Keratinocyte (primary cell): ENCODE measurements around the gene TMEM191C. TPM values are rescaled to one million over a fixed set of nuclear protein-coding genes. Genes with fewer than 3 reads are reported as not detected.

Experiments
- DNase-seq: peaks from one replicate; pipeline ENCODE4 v3.0.0-alpha.2; 2011; ENCODE audit warnings: low read depth, missing footprints, low spot score
- FAIRE-seq: peaks from 2 replicates; lab custom pipeline; 2011; peaks lifted over from hg19 to GRCh38; lab: Jason Lieb, UNC
- H2AFZ ChIP-seq: 2 replicates; pipeline ENCODE4 v1.6.0; 2012; ENCODE audit warnings: low read length, control low read depth, inconsistent platforms; ENCODE audit not compliant: control insufficient read depth
- H3K27ac ChIP-seq: 2 replicates; pipeline ENCODE4 v1.5.1; 2011; ENCODE audit warnings: low read length; ENCODE audit not compliant: control insufficient read depth, insufficient read depth
- H3K27me3 ChIP-seq: 3 replicates; pipeline ENCODE4 v1.6.0; 2011; ENCODE audit warnings: low read length; ENCODE audit not compliant: control insufficient read depth, insufficient read depth; ENCODE audit errors: extremely low read depth
- H3K36me3 ChIP-seq, 2 experiments: 2 replicates in 1 of 2; 3 replicates in 1 of 2; pipeline ENCODE4 v1.5.1; 2011; ENCODE audit warnings: low read length in 2 of 2, mild to moderate bottlenecking in 1 of 2; ENCODE audit not compliant: control insufficient read depth in 2 of 2, insufficient read depth in 2 of 2; ENCODE audit errors: extremely low read depth in 1 of 2
- H3K4me1 ChIP-seq: 3 replicates; pipeline ENCODE4 v1.5.1; 2011; ENCODE audit warnings: low read length; ENCODE audit not compliant: control insufficient read depth, insufficient read depth; ENCODE audit errors: extremely low read depth
- H3K4me2 ChIP-seq: 3 replicates; pipeline ENCODE4 v1.6.0; 2011; ENCODE audit warnings: low read depth, low read length; ENCODE audit not compliant: control insufficient read depth, insufficient read depth; ENCODE audit errors: extremely low read depth
- H3K4me3 ChIP-seq, 3 experiments: fragments of 200-600 bp in 1 of 3; sonication (generic) in 1 of 3; 2 replicates in 2 of 3; 3 replicates in 1 of 3; pipeline ENCODE4 v1.5.1; 2011 to 2016; ENCODE audit warnings: low read length in 3 of 3, mild to moderate bottlenecking in 3 of 3, control low read depth in 2 of 3, inconsistent platforms in 1 of 3, low read depth in 1 of 3, mixed read lengths in 1 of 3, mixed run types in 1 of 3, moderate library complexity in 1 of 3; ENCODE audit not compliant: control insufficient read depth in 2 of 3, insufficient read depth in 2 of 3; ENCODE audit errors: extremely low read depth in 1 of 3
- H3K79me2 ChIP-seq: 2 replicates; pipeline ENCODE4 v1.6.0; 2012; ENCODE audit warnings: low read length; ENCODE audit not compliant: control insufficient read depth, insufficient read depth
- H3K9ac ChIP-seq: 3 replicates; pipeline ENCODE4 v1.6.0; 2011; ENCODE audit warnings: low read length; ENCODE audit not compliant: control insufficient read depth, insufficient read depth; ENCODE audit errors: extremely low read depth
- H3K9me1 ChIP-seq: 3 replicates; pipeline ENCODE4 v1.6.0; 2011; ENCODE audit warnings: low read length; ENCODE audit not compliant: control insufficient read depth, insufficient read depth; ENCODE audit errors: extremely low read depth
- H3K9me3 ChIP-seq: 2 replicates; pipeline ENCODE4 v1.5.1; 2012; ENCODE audit warnings: low read depth, low read length; ENCODE audit not compliant: control insufficient read depth
- H4K20me1 ChIP-seq: 3 replicates; pipeline ENCODE4 v1.6.0; 2011; ENCODE audit warnings: low read length; ENCODE audit not compliant: control insufficient read depth, insufficient read depth; ENCODE audit errors: extremely low read depth
- EZH2 ChIP-seq: IDR thresholded peaks from one replicate; pipeline ENCODE4 v1.6.1; 2012; ENCODE audit warnings: inconsistent platforms, mild to moderate bottlenecking, low read length, moderate library complexity
- dilution Hi-C: fragments of 300-500 bp; cut with MboI; formaldehyde crosslinking; loops from one replicate; pipeline ENCODE4 v1.7.0; 2020; ENCODE audit warnings: low sequenced_read_pairs; ENCODE audit not compliant: extremely low pct_ligation_motif_present
- polyA plus RNA-seq, 5 experiments: library from polyadenylated mRNA; depleted of rRNA in 3 of 5; stranded (reverse) in 3 of 5; stranded (forward) in 1 of 5; unstranded in 1 of 5; fragments of >200 nt; gene quantifications; 1 replicate in 1 of 5; 2 replicates in 3 of 5; 3 replicates in 1 of 5; pipeline versions ENCODE4 v1.2.1 to v1.2.3, GENCODE V29; 2011 to 2012; ENCODE audit warnings: missing spikeins in 2 of 5, low read depth in 1 of 5, low replicate concordance in 1 of 5
- TF ChIP-seq, protein P1 (sequence below), 3 experiments: IDR thresholded peaks in 1 of 3; conservative IDR thresholded peaks in 1 of 3; optimal IDR thresholded peaks in 1 of 3; 2 replicates in 2 of 3; 3 replicates in 1 of 3; pipeline versions ENCODE3 to v1.5.1; 2011; ENCODE audit warnings: low read length in 3 of 3, mild to moderate bottlenecking in 3 of 3, moderate library complexity in 2 of 3, control low read depth in 1 of 3, inconsistent platforms in 1 of 3; ENCODE audit not compliant: insufficient read depth in 2 of 3; ENCODE audit errors: extremely low read depth in 1 of 3

TMEM191C gene
- polyA plus RNA-seq, 1 donor (not counting 4 experiments of a cell fraction or from before 2014, with no cell fraction given): 0.31 TPM

DNA sequence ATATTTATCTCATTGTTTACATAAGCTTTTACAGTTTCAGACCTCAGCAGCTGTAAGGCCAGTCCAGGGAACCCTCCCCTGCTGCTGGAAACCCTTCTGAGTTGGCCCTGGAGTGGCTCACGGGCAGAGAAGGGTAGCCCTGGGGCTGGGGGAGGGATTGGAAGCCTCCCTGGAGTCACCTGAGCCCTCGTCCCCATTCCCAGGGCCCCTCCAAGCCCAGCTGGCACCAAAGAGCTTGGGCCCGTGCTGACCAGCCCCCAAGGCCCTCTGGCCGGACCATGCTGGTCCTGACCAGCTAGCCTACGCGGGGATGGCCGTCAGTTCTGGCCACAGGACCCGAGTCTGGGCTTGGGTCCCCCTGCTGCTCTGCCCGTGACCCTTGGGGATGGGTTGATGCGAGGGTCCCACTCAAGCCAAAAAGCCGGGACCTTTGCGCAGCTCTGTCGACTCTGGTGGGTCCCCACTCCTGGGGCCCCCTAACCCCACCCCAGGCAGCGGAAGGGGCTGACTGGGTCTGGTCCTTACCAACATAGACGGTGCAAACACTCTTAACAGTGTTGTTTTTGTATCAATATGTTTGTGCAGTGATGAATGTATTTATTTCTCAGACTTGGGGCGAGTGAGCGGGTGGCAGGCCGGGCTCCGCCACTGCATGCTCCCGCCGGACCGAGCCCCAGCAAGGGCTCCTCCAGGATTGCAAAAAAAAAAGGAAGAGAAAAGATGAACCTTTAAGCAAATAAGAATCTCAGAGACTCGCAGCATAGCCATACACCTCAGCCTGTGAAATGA, 17.5 kb upstream of the TMEM191C start:
- FAIRE-seq (no peak), DNase-seq (no peak)
- TF ChIP-seq EZH2: no peak
- TF ChIP-seq, protein P1, sequence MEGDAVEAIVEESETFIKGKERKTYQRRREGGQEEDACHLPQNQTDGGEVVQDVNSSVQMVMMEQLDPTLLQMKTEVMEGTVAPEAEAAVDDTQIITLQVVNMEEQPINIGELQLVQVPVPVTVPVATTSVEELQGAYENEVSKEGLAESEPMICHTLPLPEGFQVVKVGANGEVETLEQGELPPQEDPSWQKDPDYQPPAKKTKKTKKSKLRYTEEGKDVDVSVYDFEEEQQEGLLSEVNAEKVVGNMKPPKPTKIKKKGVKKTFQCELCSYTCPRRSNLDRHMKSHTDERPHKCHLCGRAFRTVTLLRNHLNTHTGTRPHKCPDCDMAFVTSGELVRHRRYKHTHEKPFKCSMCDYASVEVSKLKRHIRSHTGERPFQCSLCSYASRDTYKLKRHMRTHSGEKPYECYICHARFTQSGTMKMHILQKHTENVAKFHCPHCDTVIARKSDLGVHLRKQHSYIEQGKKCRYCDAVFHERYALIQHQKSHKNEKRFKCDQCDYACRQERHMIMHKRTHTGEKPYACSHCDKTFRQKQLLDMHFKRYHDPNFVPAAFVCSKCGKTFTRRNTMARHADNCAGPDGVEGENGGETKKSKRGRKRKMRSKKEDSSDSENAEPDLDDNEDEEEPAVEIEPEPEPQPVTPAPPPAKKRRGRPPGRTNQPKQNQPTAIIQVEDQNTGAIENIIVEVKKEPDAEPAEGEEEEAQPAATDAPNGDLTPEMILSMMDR (optimal IDR thresholded peaks at IDR 0.05 in 1 of 3, IDR thresholded peaks at IDR 0.05 in 1 of 3, conservative IDR thresholded peaks at IDR 0.05 in 1 of 3; ENCODE audit: extremely low read depth in 1 of 3, insufficient read depth in 2 of 3, low read length in 3 of 3): no peak
- Histone ChIP-seq H3K4me3 (no peak overlapping the region), H4K20me1 (peaks cover 5% of the 10 kb centered on the region), H3K27ac (no peak overlapping the region), H3K9me1 (no peaks in the 10 kb centered on the region), H3K36me3 (peaks cover 8 to 21% of the 10 kb centered on the region in 2 experiments), H3K9me3 (no peaks in the 10 kb centered on the region), H3K9ac (no peak overlapping the region), H3K4me1 (no peaks in the 10 kb centered on the region), H3K27me3 (no peaks in the 10 kb centered on the region), H3K4me2 (no peak overlapping the region), H2AFZ (no peak overlapping the region), H3K79me2 (no peaks in the 10 kb centered on the region)
- dilution Hi-C loops: no loop called here

DNA sequence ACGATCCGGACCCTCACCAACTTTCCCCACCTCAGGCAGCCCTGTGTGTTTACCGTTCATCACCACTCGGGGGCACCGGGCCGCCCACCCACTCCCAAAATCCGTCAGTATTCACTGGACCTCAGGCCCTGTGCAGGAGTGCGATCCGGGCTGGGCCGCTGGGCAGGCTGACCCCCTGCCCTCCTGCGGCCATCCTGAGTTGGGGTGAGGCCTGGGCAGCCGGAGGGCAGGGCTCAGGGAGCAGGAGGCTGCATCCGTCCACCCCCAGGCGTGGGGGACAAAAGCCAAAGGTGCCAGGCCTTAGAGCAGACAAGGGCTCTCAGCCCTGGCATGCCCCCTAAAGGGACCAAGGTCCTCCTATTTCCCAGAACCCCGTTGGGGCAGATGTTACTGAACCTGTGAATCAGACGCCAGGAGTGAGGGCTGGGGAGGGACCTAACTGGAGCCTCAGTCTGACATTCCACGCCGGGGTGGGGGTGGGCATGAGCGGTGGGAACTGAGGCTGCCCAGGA, 16.8 kb upstream of the TMEM191C start:
- Histone ChIP-seq H3K4me1 (no peaks in the 10 kb centered on the region), H3K27me3 (no peaks in the 10 kb centered on the region), H3K9ac (no peak overlapping the region), H3K9me3 (no peaks in the 10 kb centered on the region), H3K9me1 (no peaks in the 10 kb centered on the region), H3K4me3 (no peak overlapping the region), H4K20me1 (peaks cover 5% of the 10 kb centered on the region), H3K79me2 (no peaks in the 10 kb centered on the region), H2AFZ (no peak overlapping the region), H3K27ac (no peak overlapping the region), H3K4me2 (no peak overlapping the region), H3K36me3 (peaks cover 8 to 15% of the 10 kb centered on the region in 2 experiments)
- DNase-seq (no peak), FAIRE-seq (no peak)
- no peak for TF ChIP-seq EZH2
- TF ChIP-seq, protein P1 (optimal IDR thresholded peaks at IDR 0.05 in 1 of 3, IDR thresholded peaks at IDR 0.05 in 1 of 3, conservative IDR thresholded peaks at IDR 0.05 in 1 of 3; ENCODE audit: extremely low read depth in 1 of 3, insufficient read depth in 2 of 3, low read length in 3 of 3): no peak
- dilution Hi-C loops: no loop called here
